ENCODE data around the gene GRM8.

The GRM8 gene

DNA sequence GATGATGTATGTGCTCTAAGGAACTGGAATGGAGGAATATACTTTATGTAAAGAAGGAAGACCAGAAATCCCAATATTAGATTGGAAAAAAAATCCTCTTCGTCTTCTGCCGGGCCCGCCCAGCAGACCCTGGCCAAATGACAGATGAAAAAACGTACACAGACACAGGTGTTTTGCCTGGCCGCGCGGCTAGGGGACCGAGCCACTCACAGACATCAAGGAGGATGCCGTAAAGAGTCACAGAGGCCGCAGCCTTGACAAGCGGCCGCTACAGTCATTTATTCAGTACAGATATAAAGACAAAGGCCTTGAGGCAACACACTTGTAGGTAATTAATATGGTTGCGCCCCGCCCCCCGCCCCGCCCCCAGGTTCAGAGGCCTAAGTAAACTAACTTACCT is 594.1 kb downstream of the GRM8 start:
- no peak for DNase-seq (ENCODE audit: low read depth)

DNA sequence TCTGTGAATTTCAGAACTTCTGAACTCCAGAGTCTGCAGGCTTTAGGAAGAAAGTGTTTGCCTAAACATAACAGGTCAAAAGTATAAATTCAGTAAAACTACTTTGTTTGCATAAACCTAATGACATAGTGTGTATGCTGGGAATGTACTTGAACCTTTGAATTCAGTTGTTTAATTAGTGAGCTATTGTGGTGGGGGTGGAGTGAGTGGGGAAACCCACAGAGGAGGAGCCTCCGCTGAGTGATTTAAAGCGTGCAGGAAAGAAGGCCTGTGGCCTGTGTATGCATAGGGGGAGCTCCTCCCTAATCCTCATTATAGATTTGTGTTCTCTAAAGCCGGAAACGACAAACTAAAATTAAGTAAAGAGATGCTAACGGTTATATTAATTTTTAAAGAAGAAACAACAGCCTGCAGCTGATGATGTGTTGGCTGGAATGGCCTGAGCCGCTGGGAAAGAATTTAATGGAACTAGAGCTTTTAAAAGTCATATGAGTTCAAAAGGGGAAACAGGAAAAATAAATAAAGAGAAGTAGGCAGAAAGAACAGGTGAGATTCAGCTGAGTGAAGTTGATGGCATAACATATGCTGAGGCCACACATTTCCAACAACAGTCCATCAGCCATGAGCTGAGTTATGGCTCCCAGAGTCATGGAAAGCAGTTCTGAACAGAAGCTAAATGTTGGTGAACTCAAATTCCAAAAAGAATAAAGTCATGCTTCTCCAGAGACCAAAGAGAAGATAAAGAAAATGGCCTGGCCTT is 595.0 kb downstream of the GRM8 start:
- no peak for DNase-seq (ENCODE audit: low read depth)

DNA sequence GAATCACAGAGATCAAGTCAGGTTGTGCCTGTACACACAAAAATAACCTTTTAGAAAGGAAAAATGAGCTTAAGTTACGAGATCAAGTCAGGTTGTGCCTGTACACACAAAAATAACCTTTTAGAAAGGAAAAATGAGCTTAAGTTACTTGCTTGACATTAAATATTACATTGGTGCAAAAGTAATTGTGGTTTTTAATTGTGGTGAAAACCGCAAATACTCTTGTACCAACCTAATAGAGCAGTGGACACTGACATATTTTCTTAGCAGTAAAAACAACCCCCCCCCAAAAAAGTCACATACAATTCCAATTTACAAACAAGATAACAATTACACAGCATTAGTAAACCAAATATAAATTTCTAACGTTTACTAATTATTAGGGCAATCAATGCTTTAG is 595.6 kb downstream of the GRM8 start:
- no peak for DNase-seq (ENCODE audit: low read depth)

DNA sequence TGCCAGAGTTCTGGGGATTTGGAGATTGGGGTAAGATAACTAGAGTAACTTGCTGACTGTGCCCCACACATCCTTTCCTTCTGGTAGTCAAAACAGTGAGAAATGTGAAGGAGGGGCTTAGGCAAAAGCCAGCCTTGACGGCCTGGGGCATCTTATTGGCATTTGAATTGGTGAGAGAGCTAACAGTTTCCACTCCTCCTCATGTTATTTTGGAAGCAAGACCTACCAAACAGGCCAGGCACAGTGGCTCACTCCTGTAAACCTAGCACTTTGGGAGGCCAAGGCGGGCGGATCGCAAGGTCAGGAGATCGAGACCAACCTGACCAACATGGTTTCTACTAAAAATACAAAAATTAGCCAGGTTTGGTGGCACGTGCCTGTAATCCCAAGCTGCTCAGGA is 596.6 kb downstream of the GRM8 start:
- DNase-seq (ENCODE audit: low read depth): no peak

DNA sequence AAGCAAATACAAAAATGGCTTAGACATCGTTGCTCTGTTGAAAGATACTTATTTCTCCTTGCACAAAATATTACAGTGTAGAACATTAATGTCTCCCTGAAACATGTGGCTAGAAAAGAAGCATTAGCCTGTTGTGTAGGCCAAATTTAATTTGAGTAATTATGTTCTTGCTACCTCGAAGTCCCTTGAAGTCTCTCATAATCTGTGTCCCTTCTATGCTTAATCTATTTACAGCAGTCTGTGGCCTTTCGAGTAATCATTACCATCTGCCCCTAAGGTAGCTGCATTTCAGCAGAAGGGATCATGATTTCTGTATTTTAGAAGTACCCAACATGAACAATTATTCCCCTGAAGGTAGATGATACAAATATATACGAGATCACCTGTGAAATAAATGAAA is 615.2 kb downstream of the GRM8 start:
- no peak for DNase-seq (ENCODE audit: low read depth)

DNA sequence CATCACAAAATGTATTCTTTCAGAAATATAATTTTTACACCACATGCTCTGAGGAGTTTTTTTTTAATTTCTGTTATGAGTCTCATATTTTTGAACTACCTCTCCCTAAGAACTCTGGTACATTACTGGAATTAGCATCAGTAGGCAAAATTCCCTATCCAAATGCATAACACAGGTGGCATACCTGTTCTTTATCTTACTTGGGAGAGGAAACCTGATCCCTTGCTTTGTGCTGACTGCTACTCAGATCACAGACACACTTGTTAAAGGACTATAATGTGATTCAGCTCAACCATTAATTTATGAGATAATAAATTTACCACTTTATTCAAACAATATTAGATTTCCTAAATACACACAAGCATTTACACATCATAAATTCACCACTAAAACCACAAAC is 617.2 kb downstream of the GRM8 start:
- no peak for DNase-seq (ENCODE audit: low read depth)

DNA sequence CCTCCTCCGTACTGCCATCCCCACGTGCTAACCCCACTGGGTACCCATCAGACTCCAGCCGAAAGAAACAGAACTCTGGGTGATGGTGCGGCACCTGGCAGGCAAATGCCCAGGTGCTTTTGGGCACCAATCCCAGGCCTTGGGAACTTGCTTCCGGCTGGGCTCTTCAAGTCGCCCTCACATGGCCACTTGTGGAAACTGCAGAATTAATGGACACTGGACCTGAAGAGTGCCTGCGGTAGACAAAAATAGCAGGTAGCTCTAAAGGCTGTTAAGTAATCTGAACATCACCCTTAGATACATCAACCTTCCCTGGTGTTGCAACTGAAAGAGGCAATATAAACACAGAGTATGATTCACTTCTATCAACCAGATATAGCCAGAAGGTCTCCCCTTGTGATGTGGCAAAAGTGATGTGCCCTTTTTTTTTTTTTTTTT is 644.4 kb downstream of the GRM8 start:
- no peak for DNase-seq (ENCODE audit: low read depth)

DNA sequence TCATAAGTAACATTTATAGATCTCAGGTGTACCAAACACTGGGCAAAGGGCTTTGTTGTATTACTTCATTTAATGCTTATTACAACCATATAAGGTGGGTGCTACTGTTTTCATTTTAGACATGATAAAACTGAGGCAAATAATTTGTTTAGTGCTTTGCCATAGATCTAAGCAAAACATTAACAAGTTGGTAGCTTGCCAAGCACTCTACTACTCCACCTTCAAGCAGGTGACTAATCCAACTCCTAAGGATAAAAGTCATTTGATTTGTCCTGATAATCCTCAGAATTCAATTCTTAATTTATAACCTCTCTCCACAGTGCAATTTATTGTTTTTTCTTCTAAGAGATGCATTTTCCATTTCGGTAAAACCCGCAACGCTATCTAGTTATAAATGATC is 646.4 kb downstream of the GRM8 start:
- no peak for DNase-seq (ENCODE audit: low read depth)

DNA sequence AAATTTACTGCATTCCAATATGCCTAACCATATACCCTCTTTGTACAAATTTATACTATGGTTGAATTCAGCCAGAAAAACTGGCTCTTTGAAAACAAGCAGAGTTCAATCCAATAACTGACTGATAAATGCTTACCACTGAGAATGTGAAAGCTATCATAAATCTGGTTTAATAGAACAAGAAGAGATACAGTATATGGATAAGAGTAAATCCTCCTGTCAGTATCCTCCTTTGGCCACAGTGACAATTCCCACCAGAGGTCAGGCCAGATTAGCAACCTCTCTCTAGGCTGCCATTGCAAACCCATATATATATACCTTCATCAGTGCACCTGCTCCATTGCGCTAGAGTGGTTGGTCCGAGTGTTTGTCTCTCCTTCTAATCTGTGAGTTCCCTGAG is 647.2 kb downstream of the GRM8 start:
- no peak for DNase-seq (ENCODE audit: low read depth)

DNA sequence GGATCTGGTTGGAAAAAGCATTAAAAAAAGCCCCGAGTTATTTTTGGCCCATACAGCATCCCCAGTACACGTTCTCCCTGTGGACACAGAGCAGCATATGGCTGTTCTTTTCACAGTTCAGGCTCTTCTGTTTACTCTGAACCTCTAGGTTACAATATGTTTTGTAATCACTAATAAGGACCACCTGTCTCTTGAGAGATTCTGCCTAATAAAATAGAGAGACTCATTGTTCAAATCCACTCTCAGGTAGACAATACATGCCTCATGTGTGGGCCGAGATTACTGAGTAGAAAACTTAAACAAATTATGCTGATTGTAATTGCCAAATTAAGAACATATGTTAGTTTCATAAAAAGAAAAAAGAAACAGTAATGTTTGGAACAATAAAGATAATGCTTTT is 647.7 kb downstream of the GRM8 start:
- DNase-seq (ENCODE audit: low read depth): no peak

DNA sequence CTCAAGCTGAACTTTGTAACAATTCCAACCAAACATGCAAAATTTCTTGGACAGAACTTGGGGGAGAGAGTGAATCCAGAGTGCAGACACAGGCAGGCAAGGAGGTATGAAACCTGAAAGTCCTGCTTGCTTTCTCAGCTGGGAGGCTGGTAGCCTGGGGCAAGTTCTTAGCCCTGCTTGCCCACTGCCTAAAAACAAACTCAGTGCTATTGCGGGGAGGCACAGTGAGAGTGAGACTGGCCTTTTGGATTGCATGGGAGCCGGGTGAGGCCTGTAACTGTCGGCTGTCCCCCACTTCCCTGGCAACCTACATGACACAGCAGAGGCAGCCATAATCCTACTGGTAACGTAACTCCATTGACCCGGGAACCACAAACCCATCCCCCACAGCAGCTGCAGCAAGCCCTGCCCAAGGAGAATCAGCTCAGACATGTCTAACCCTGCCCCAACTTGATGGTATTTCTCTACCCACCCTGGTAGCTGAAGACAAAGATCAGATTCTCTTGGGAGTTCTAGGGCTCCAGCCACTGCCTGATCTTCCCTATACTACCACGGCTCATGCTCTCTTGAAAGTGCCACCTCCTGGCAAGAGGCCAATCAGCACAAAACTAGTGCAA is 663.6 kb downstream of the GRM8 start:
- no peak for DNase-seq (ENCODE audit: low read depth)

DNA sequence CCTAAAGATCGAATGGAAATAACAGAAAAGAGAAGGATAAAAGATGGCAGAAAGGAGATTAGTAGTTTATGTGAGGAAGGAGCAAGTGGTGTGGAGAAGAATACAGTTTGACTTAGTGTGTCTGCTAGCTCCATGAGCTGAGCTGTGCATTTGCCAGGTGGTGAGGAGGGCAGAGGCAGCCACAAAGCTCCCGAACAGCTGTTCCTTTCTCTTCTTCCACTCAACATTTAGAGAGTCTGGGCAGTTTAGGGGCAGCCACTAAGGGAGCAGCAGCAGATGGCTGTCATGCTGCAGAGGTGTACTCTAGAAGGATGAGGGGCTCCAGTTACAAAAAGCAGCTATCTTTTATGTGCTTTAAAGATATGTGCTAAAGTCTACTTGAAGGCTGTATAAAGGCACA is 674.4 kb downstream of the GRM8 start:
- DNase-seq (ENCODE audit: low read depth): no peak

DNA sequence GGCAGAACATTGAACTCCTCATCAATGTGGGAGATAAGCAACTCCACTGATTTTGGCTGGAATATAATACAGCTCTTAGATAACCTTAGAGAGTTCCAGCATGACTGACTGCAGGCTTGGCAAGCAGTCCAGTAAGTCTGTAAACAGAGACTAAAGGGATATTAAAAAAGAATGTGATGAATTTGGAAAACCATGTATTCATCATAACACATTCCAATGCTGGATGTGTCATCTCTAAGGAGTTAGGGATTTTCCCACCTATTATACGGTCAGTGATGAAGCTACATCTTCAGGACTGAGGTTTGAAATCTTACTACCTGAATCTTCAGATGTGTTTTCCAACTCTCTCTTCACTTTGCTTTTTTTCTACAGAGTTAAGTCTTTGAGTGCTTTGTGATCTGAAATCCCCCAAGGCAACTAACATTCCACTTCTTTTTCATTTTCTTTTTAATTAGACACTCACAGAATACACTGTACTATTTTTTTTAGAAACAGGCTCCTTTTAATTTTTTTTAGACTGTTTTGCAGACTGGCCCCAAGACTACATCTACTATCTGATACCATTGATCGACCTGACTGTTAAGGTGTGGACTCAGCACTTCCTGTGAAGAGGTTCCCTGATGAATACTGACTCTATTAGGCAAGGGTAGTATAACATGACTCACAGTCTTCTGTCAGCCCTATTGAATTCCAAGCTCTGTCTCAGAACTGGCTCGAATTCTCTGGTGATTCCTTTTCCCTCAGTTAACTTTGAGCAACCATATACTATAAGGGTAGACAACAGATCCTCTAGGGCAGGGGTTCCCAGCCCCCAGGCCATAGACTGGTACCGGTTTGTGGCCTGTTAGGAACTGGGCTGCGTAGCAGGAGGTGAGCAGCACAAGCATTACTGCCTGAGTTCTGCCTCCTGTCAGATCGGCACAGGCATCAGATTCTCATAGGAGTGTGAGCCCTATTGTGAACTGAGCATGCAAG is 678.2 kb downstream of the GRM8 start:
- DNase-seq (ENCODE audit: low read depth): no peak

DNA sequence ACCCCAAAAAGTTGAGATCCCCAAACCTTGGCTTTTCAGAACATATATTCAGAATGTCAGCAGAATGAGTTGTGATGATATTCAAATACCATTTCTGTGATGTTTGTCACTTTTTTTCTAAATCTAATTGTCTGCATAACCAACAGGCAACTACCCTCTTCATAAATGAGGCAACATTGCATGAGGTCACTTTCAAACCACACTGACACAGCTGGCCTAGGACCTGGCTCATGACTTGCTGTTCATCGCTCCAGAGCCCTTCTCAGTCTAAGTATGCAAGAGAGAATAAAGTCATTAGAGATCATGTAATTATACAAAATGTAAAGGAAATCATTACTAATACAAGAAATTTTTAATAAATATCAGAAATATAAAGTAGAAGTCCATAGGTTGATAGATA is 681.9 kb downstream of the GRM8 start:
- DNase-seq (ENCODE audit: low read depth): no peak

DNA sequence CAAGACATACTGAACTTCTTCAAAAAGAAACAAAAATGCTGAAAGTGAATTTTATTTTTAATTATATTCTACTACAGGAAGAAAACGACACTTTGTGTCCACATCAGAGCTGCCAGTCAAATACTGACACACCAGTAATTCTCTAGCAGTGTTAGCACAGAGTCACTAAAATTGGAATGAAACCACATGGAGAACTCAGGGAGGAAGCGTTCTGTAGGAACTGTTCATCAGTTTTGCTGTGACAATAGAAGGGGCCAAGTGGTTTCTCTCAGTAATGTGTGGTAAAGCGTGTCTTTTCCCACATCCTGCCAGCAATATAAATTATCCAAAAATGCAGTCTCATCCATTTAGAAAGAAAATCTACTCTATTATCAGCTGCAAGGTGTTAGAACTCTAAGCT is 683.3 kb downstream of the GRM8 start:
- DNase-seq (ENCODE audit: low read depth): no peak

DNA sequence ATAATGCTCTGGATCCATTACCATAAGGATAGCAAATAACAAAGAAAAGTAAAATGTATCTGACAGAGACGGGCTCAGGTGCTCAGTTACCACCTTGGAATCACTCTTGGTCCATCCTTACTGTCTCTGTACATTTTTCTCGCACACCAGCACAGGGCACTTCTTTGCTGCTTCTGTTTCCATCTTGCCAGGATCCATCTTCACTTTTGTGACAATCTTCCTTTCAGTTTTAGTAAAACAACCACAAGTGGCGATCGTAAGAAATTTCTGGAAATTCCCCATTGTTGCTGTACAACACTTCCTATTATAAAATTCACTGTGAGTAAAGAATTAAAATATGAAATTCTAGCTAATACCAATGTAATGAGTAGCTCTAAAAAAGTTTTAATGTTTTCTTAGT is 695.5 kb downstream of the GRM8 start:
- DNase-seq (ENCODE audit: low read depth): no peak

DNA sequence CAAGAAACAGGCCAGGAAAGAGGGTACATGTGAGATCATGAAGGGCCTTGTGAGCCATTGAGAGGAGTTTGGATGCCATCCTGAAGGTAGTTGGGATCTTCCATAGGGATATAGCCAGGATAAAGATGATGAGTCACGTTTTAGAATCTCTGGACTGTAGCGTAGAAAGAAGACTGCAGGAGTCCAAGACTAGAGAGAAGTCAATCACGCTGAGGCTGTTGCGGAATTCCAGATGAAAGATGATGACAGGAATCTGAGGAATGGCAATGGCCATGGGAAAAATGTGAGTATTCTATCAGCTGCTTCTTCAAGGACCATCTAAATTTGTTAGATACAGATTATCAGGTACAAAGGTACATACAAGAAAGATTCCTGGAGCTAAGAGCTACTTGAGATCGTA is 711.3 kb downstream of the GRM8 start:
- DNase-seq (ENCODE audit: low read depth): no peak

DNA sequence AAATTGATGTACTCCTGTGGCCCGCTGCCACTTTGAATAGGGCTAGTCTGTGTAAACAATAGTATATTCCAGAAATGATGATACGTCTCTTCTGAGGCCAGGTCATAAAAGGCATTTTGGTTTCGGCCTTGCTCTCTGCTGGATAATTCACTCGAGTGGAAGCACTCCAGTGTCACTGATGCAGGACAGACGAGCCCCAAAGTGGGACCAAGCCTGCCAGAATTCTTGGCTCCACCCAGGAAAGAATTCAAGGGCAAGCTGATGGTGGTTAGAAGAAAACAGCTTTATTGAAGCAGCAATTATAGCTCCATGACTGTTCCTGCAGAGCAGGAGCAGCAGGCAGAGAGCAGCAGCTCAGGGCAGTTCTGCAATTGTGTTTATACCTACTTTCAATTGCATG is 717.6 kb downstream of the GRM8 start:
- no peak for DNase-seq (ENCODE audit: low read depth)

DNA sequence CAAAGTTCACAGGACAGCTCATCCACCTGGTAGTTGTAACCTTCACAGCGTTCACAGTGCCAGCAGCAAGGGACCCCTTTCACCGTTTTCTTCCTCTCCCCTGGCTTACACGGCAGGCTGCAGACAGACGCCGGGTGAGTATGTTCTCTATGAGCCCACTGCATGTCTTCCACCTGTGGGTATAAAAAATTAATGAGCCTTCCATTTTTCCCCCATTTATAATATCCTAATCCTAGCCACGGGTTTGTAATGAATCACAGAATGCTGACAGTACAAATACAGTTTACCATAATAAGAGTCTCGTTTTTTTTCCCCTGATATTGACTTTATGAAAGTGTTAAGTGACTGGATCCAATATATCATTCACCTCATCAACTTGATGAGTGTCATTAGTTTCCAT is 719.0 kb downstream of the GRM8 start:
- no peak for DNase-seq (ENCODE audit: low read depth)

DNA sequence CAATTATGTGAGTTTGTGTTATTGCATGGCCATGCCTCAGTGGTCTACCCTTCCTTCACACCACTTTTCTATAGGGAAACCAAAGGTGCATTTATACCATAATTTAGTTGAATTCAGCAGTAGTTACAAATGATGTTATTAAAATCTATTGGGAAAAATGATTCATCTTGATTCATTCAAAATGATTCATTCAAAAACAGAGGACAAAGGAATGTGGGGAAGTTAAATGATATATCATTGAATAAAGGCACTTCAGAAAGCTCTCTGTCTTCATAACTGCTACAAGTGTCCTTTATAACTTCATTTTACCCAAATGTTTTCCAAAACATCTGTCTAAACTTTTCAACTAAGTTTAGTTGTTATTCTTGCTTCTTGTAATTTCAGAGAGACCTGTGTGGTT is 722.9 kb downstream of the GRM8 start:
- no peak for DNase-seq (ENCODE audit: low read depth)

DNA sequence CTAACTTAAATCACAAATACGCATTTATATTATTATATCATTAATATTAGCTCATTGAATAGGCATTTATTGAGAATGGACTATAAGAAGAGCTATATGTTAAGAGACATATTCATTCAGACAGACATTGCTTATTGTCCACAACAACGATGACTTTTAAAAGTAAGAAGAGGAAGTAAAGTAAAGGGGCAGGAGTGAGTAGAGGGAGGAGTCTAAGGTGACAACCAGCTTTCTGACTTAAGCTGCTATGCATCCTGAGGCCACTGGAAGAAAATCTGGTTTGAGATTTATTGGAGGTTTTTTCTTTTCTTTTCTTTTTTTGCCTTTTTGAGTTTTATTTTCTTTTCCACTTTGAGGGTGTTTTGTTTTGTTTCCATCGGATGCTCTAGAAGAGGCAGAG is 723.5 kb downstream of the GRM8 start:
- no peak for DNase-seq (ENCODE audit: low read depth)

DNA sequence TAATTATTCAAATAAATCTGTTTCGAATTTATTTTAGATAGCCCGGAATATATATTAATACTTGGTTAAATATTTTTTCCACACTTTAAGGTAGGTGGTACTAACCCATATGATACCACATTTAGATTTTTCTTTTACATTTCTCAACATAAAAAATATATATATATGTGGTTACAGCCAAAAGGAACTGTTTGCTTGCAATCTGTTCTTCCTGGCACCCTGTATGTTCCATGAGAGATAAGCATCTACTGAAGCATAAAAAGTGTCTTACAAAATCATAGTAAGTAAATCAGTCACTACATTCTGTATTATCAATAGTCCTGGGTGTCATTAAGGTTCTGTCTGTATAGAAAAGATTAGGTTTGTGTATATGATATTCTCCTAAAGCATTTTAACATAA is 726.8 kb downstream of the GRM8 start:
- DNase-seq (ENCODE audit: low read depth): no peak

DNA sequence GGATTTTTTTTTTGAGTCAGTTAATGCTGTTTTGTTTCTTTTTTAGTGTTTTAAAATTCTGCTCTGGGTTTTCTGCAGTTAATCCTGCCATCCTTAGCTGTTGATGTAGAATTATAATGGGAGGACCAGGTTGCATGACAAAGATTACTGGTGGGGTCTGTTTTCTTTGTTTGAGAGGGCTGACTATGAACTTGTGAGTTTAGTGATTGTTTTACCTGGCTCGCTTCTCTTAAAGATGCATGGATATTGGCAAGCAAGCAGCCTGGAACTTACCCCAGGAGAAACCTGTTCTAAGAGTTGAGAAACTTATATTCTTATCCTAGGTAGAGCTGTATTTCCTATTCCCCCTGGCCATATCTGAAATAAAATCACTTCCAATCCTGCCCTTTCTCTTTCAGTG is 727.8 kb downstream of the GRM8 start:
- DNase-seq (ENCODE audit: low read depth): no peak

Measured in stimulated activated CD8-positive, alpha-beta memory T cell treated with anti-CD3 and anti-CD28 coated beads, Interleukin-7, amount 100 ng/mL, for 24 hours (primary cell).